ENCODE measurements around the gene CRIP2.
A peak's percentile ranks its signal among the peaks of the same experiment; 100 is the strongest.

CRIP2 gene

GRCh38 chr14:105433161-105433605, 41.4 kb upstream of the CRIP2 start:
- Histone ChIP-seq H3K4me3 (ENCODE audit: insufficient read depth, low read depth, low read length) (no peak overlapping the region), H3K9me3 (ENCODE audit: control insufficient read depth, low read length) (no peaks in the 10 kb centered on the region), H3K36me3 (ENCODE audit: control insufficient read depth, insufficient read depth, low read length) (peaks cover 10% of the 10 kb centered on the region), H3K27ac (ENCODE audit: insufficient read depth, low read depth, low read length, poor library complexity, severe bottlenecking) (peak overlapping the region; percentile 26), H3K4me1 (ENCODE audit: control insufficient read depth, insufficient read depth, low read length) (peaks cover 7% of the 10 kb centered on the region), H3K27me3 (ENCODE audit: control insufficient read depth, insufficient read depth, low read length, poor library complexity, severe bottlenecking) (no peaks in the 10 kb centered on the region)
- WGBS, 2 experiments, result 84% methylated on average over 17 of the region's 17 CpGs

GRCh38 chr14:105436402-105436801, 38.2 kb upstream of the CRIP2 start:
- Histone ChIP-seq H3K9me3 (ENCODE audit: control insufficient read depth, low read length) (no peaks in the 10 kb centered on the region), H3K27ac (ENCODE audit: insufficient read depth, low read depth, low read length, poor library complexity, severe bottlenecking) (no peak overlapping the region), H3K36me3 (ENCODE audit: control insufficient read depth, insufficient read depth, low read length) (no peaks in the 10 kb centered on the region), H3K4me3 (ENCODE audit: insufficient read depth, low read depth, low read length) (no peak overlapping the region), H3K27me3 (ENCODE audit: control insufficient read depth, insufficient read depth, low read length, poor library complexity, severe bottlenecking) (no peaks in the 10 kb centered on the region), H3K4me1 (ENCODE audit: control insufficient read depth, insufficient read depth, low read length) (peaks cover 7% of the 10 kb centered on the region)
- 93 to 94% methylated on average over 12 of the region's 12 CpGs for WGBS, 2 experiments

GRCh38 chr14:105436891-105437722, 37.5 kb upstream of the CRIP2 start:
- no peak overlapping the region for H3K27ac ChIP-seq (ENCODE audit: insufficient read depth, low read depth, low read length, poor library complexity, severe bottlenecking)
- no peak overlapping the region for H3K4me3 ChIP-seq (ENCODE audit: insufficient read depth, low read depth, low read length)
- H3K9me3 ChIP-seq (ENCODE audit: control insufficient read depth, low read length), result no peaks in the 10 kb centered on the region
- no peaks in the 10 kb centered on the region for H3K27me3 ChIP-seq (ENCODE audit: control insufficient read depth, insufficient read depth, low read length, poor library complexity, severe bottlenecking)
- 92 to 94% methylated on average over 31 of the region's 31 CpGs for WGBS, 2 experiments
- H3K36me3 ChIP-seq (ENCODE audit: control insufficient read depth, insufficient read depth, low read length), result no peaks in the 10 kb centered on the region
- peaks cover 7% of the 10 kb centered on the region for H3K4me1 ChIP-seq (ENCODE audit: control insufficient read depth, insufficient read depth, low read length)

GRCh38 chr14:105437723-105438500, 36.7 kb upstream of the CRIP2 start:
- WGBS, 2 experiments, result 95 to 96% methylated on average over 18 of the region's 18 CpGs
- no peak overlapping the region for H3K27ac ChIP-seq (ENCODE audit: insufficient read depth, low read depth, low read length, poor library complexity, severe bottlenecking)
- H3K4me3 ChIP-seq (ENCODE audit: insufficient read depth, low read depth, low read length), result no peak overlapping the region
- H3K9me3 ChIP-seq (ENCODE audit: control insufficient read depth, low read length), result no peaks in the 10 kb centered on the region
- no peaks in the 10 kb centered on the region for H3K27me3 ChIP-seq (ENCODE audit: control insufficient read depth, insufficient read depth, low read length, poor library complexity, severe bottlenecking)
- H3K4me1 ChIP-seq (ENCODE audit: control insufficient read depth, insufficient read depth, low read length), result peaks cover 5% of the 10 kb centered on the region
- peaks cover 1% of the 10 kb centered on the region for H3K36me3 ChIP-seq (ENCODE audit: control insufficient read depth, insufficient read depth, low read length)

GRCh38 chr14:105439179-105439578, 35.4 kb upstream of the CRIP2 start:
- no peaks in the 10 kb centered on the region for H3K4me1 ChIP-seq (ENCODE audit: control insufficient read depth, insufficient read depth, low read length)
- H3K36me3 ChIP-seq (ENCODE audit: control insufficient read depth, insufficient read depth, low read length), result peaks cover 3% of the 10 kb centered on the region
- 94 to 95% methylated on average over 11 of the region's 11 CpGs for WGBS, 2 experiments

GRCh38 chr14:105439710-105440553, 34.7 kb upstream of the CRIP2 start:
- Histone ChIP-seq H3K27me3 (ENCODE audit: control insufficient read depth, insufficient read depth, low read length, poor library complexity, severe bottlenecking) (no peaks in the 10 kb centered on the region), H3K4me3 (ENCODE audit: insufficient read depth, low read depth, low read length) (no peak overlapping the region), H3K9me3 (ENCODE audit: control insufficient read depth, low read length) (no peaks in the 10 kb centered on the region), H3K36me3 (ENCODE audit: control insufficient read depth, insufficient read depth, low read length) (peaks cover 3% of the 10 kb centered on the region), H3K27ac (ENCODE audit: insufficient read depth, low read depth, low read length, poor library complexity, severe bottlenecking) (no peak overlapping the region), H3K4me1 (ENCODE audit: control insufficient read depth, insufficient read depth, low read length) (no peaks in the 10 kb centered on the region)
- WGBS, 2 experiments, result 92 to 94% methylated on average over 33 of the region's 33 CpGs

More at GRCh38 chr14:105439179-105439578, 35.4 kb upstream of the CRIP2 start:
- Histone ChIP-seq H3K27ac (ENCODE audit: insufficient read depth, low read depth, low read length, poor library complexity, severe bottlenecking) (no peak overlapping the region), H3K9me3 (ENCODE audit: control insufficient read depth, low read length) (no peaks in the 10 kb centered on the region), H3K4me3 (ENCODE audit: insufficient read depth, low read depth, low read length) (no peak overlapping the region), H3K27me3 (ENCODE audit: control insufficient read depth, insufficient read depth, low read length, poor library complexity, severe bottlenecking) (no peaks in the 10 kb centered on the region)

- Histone ChIP-seq H3K27ac (ENCODE audit: insufficient read depth, low read depth, low read length, poor library complexity, severe bottlenecking) (no peak overlapping the region), H3K9me3 (ENCODE audit: control insufficient read depth, low read length) (no peaks in the 10 kb centered on the region), H3K4me1 (ENCODE audit: control insufficient read depth, insufficient read depth, low read length) (no peaks in the 10 kb centered on the region), H3K4me3 (ENCODE audit: insufficient read depth, low read depth, low read length) (no peak overlapping the region), H3K36me3 (ENCODE audit: control insufficient read depth, insufficient read depth, low read length) (peaks cover 3% of the 10 kb centered on the region), H3K27me3 (ENCODE audit: control insufficient read depth, insufficient read depth, low read length, poor library complexity, severe bottlenecking) (no peaks in the 10 kb centered on the region)
- WGBS, 2 experiments, result 96 to 97% methylated on average over 15 of the region's 15 CpGs
Observed at GRCh38 chr14:105440554-105440900, 34.1 kb upstream of the CRIP2 start.

GRCh38 chr14:105440992-105441391, 33.6 kb upstream of the CRIP2 start:
- peaks cover 3% of the 10 kb centered on the region for H3K36me3 ChIP-seq (ENCODE audit: control insufficient read depth, insufficient read depth, low read length)
- H3K27me3 ChIP-seq (ENCODE audit: control insufficient read depth, insufficient read depth, low read length, poor library complexity, severe bottlenecking), result no peaks in the 10 kb centered on the region
- no peaks in the 10 kb centered on the region for H3K4me1 ChIP-seq (ENCODE audit: control insufficient read depth, insufficient read depth, low read length)
- H3K27ac ChIP-seq (ENCODE audit: insufficient read depth, low read depth, low read length, poor library complexity, severe bottlenecking), result no peak overlapping the region
- 95 to 98% methylated on average over 9 of the region's 9 CpGs for WGBS, 2 experiments
- no peaks in the 10 kb centered on the region for H3K9me3 ChIP-seq (ENCODE audit: control insufficient read depth, low read length)
- no peak overlapping the region for H3K4me3 ChIP-seq (ENCODE audit: insufficient read depth, low read depth, low read length)

GRCh38 chr14:105442125-105442524, 32.5 kb upstream of the CRIP2 start:
- Histone ChIP-seq H3K27ac (ENCODE audit: insufficient read depth, low read depth, low read length, poor library complexity, severe bottlenecking) (no peak overlapping the region), H3K9me3 (ENCODE audit: control insufficient read depth, low read length) (no peaks in the 10 kb centered on the region), H3K27me3 (ENCODE audit: control insufficient read depth, insufficient read depth, low read length, poor library complexity, severe bottlenecking) (no peaks in the 10 kb centered on the region), H3K4me1 (ENCODE audit: control insufficient read depth, insufficient read depth, low read length) (no peaks in the 10 kb centered on the region), H3K36me3 (ENCODE audit: control insufficient read depth, insufficient read depth, low read length) (peaks cover 3% of the 10 kb centered on the region), H3K4me3 (ENCODE audit: insufficient read depth, low read depth, low read length) (no peak overlapping the region)
- WGBS, 2 experiments, result 83 to 84% methylated on average over 17 of the region's 17 CpGs
